ENCODE data around the gene SH2B3.

DNA sequence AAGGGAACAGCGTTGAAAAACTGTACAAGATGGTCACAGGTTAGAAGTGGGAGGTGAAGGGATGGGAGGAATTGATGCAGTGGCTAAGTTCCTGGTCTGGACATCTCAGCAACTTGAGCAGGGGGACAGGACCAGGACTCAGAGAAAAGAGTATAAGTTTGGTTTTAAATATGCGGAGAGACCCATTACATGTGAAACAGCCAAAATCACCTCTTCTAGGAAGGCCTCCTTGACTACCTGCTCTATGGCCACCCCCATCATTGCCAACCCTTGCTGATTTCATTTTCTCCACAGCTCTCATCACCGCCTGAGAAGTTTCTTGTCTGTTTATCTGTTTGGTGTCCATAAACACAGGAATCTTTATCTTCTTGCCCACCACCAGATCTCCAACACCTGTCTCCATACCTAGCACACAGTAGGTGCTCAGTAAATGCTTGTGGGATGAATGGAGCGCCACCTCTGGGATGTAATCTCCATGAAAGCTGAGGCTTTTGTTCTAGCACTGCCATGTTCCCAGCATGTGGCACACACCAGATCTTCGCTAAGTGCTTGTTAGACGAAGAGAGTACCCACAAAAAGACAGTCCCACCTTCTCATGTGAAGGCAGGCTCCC lies 25.7 kb upstream of the SH2B3 start:
- TF ChIP-seq POLR2AphosphoS5 (IDR thresholded peaks at IDR 0.05; ENCODE audit: low read depth, low read length) (no peak), TCF7L2 (IDR thresholded peaks at IDR 0.05; ENCODE audit: low read depth, low read length) (no peak), SIN3A (IDR thresholded peaks at IDR 0.05; ENCODE audit: borderline replicate concordance, insufficient read depth, low read depth, low read length) (no peak)
- TF ChIP-seq, protein P1, sequence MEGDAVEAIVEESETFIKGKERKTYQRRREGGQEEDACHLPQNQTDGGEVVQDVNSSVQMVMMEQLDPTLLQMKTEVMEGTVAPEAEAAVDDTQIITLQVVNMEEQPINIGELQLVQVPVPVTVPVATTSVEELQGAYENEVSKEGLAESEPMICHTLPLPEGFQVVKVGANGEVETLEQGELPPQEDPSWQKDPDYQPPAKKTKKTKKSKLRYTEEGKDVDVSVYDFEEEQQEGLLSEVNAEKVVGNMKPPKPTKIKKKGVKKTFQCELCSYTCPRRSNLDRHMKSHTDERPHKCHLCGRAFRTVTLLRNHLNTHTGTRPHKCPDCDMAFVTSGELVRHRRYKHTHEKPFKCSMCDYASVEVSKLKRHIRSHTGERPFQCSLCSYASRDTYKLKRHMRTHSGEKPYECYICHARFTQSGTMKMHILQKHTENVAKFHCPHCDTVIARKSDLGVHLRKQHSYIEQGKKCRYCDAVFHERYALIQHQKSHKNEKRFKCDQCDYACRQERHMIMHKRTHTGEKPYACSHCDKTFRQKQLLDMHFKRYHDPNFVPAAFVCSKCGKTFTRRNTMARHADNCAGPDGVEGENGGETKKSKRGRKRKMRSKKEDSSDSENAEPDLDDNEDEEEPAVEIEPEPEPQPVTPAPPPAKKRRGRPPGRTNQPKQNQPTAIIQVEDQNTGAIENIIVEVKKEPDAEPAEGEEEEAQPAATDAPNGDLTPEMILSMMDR (IDR thresholded peaks at IDR 0.05) = no peak
- TF ChIP-seq, protein P2, sequence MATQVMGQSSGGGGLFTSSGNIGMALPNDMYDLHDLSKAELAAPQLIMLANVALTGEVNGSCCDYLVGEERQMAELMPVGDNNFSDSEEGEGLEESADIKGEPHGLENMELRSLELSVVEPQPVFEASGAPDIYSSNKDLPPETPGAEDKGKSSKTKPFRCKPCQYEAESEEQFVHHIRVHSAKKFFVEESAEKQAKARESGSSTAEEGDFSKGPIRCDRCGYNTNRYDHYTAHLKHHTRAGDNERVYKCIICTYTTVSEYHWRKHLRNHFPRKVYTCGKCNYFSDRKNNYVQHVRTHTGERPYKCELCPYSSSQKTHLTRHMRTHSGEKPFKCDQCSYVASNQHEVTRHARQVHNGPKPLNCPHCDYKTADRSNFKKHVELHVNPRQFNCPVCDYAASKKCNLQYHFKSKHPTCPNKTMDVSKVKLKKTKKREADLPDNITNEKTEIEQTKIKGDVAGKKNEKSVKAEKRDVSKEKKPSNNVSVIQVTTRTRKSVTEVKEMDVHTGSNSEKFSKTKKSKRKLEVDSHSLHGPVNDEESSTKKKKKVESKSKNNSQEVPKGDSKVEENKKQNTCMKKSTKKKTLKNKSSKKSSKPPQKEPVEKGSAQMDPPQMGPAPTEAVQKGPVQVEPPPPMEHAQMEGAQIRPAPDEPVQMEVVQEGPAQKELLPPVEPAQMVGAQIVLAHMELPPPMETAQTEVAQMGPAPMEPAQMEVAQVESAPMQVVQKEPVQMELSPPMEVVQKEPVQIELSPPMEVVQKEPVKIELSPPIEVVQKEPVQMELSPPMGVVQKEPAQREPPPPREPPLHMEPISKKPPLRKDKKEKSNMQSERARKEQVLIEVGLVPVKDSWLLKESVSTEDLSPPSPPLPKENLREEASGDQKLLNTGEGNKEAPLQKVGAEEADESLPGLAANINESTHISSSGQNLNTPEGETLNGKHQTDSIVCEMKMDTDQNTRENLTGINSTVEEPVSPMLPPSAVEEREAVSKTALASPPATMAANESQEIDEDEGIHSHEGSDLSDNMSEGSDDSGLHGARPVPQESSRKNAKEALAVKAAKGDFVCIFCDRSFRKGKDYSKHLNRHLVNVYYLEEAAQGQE (IDR thresholded peaks at IDR 0.05; ENCODE audit: insufficient read depth in 1 of 2, low read depth in 2 of 2, low read length in 1 of 2) = no peak

All from Panc1 (cell line).